HepG2 (cell line): ENCODE data around the gene UGT1A7. TPM values are rescaled to one million over a fixed set of nuclear protein-coding genes. Genes with fewer than 3 reads are reported as not detected.

Experiments used
- ATAC-seq: fragments of 200-7000 bp; cut with Tn5 transposase; 3 replicates; pipeline ENCODE4 v1.9.1; 2020; ENCODE audit warnings: mild to moderate bottlenecking, moderate library complexity
- BruUV-seq: library from RNA; stranded (reverse); fragments of 400-500 nt; replicated peaks from 2 replicates; lab custom pipeline; 2021; lab: Mats Ljungman, UMichigan
- CTCF ChIA-PET: fragments of 300-600 bp; formaldehyde crosslinking; extraction: SDS; loops from one replicate; lab custom pipeline; 2021; ENCODE audit warnings: low total read pairs, inconsistent platforms, low intra/inter-chr PET ratio; lab: Yijun Ruan, JAX
- POLR2A ChIA-PET: fragments of 350-600 bp; sonication (Branson Sonifier 250); formaldehyde crosslinking; loops from one replicate; lab custom pipeline; 2020; ENCODE audit warnings: antibody characterized with exemption, inconsistent platforms; lab: Yijun Ruan, JAX
- DNase-seq: peaks from one replicate; pipeline ENCODE4 v3.0.0-alpha.2; 2015; ENCODE audit warnings: low spot score
- FAIRE-seq: peaks from 3 replicates; lab custom pipeline; 2011; peaks lifted over from hg19 to GRCh38; lab: Jason Lieb, UNC
- H2AFZ ChIP-seq: one replicate; pipeline ENCODE4 v1.6.1; 2011; ENCODE audit warnings: low read length, inconsistent platforms
- H3K27ac ChIP-seq: fragments of 300-600 bp; 3 replicates; pipeline ENCODE4 v1.8.0; 2011; ENCODE audit warnings: mixed run types, mild to moderate bottlenecking, mixed read lengths, low read length, inconsistent platforms; ENCODE audit not compliant: insufficient read depth; ENCODE audit errors: extremely low read length
- H3K27me3 ChIP-seq, 2 experiments: fragments of 200-600 bp in 1 of 2; 2 replicates in 1 of 2; 3 replicates in 1 of 2; pipeline versions ENCODE4 v1.6.0 to v1.8.0; 2011; ENCODE audit warnings: low read length in 2 of 2, mild to moderate bottlenecking in 2 of 2, moderate library complexity in 2 of 2, inconsistent platforms in 1 of 2; ENCODE audit not compliant: insufficient read depth in 2 of 2, control insufficient read depth in 1 of 2
- H3K36me3 ChIP-seq, 2 experiments: fragments of 200-600 bp in 1 of 2; replicated peaks in 1 of 2; 2 replicates in 1 of 2; 3 replicates in 1 of 2; pipeline versions ENCODE4 v1.5.1 to v1.8.0; 2011; ENCODE audit warnings: low read length in 2 of 2, inconsistent platforms in 1 of 2; ENCODE audit not compliant: insufficient read depth in 2 of 2, control insufficient read depth in 1 of 2
- H3K4me1 ChIP-seq: 2 replicates; pipeline ENCODE4 v1.5.1; 2012; ENCODE audit warnings: low read length, inconsistent platforms; ENCODE audit not compliant: insufficient read depth
- H3K4me2 ChIP-seq: 2 replicates; pipeline ENCODE4 v1.6.0; 2011; ENCODE audit warnings: low read depth, low read length, inconsistent platforms
- H3K4me3 ChIP-seq, 3 experiments: fragments of 200-600 bp in 1 of 3; sonication (generic), shearing (Covaris generic) in 1 of 3; replicated peaks in 1 of 3; 2 replicates each; pipeline ENCODE4 v1.5.1; 2011 to 2016; ENCODE audit warnings: low read length in 3 of 3, inconsistent platforms in 2 of 3, low read depth in 2 of 3, mild to moderate bottlenecking in 2 of 3, control low read depth in 1 of 3, mixed read lengths in 1 of 3; ENCODE audit not compliant: insufficient read depth in 1 of 3
- H3K79me2 ChIP-seq: one replicate; pipeline ENCODE4 v1.6.1; 2011; ENCODE audit warnings: low read length, inconsistent platforms; ENCODE audit not compliant: insufficient read depth
- H3K9ac ChIP-seq: 2 replicates; pipeline ENCODE4 v1.6.0; 2011; ENCODE audit warnings: mild to moderate bottlenecking, low read depth, low read length, inconsistent platforms; ENCODE audit not compliant: insufficient read depth
- H3K9me3 ChIP-seq: 2 replicates; pipeline ENCODE4 v1.5.1; 2012; ENCODE audit warnings: mild to moderate bottlenecking, low read length
- H4K20me1 ChIP-seq: 2 replicates; pipeline ENCODE4 v1.6.0; 2011; ENCODE audit warnings: inconsistent platforms, mild to moderate bottlenecking, low read length, moderate library complexity; ENCODE audit not compliant: insufficient read depth
- ADNP ChIP-seq: sonication (generic); formaldehyde crosslinking; IDR thresholded peaks from 2 replicates; pipeline ENCODE4 v1.4.0; 2020; ENCODE audit warnings: missing genetic modification reagents
- CBX5 ChIP-seq: sonication (generic); formaldehyde crosslinking; IDR thresholded peaks from 2 replicates; pipeline ENCODE4 v1.4.0; 2020; ENCODE audit warnings: missing genetic modification reagents, borderline replicate concordance
- HES4 ChIP-seq: sonication (generic); formaldehyde crosslinking; IDR thresholded peaks from 2 replicates; pipeline ENCODE4 v1.9.0; 2021; ENCODE audit warnings: mild to moderate bottlenecking, missing genetic modification reagents, borderline replicate concordance
- HNF4A ChIP-seq: sonication (generic); formaldehyde crosslinking; IDR thresholded peaks from 2 replicates; pipeline ENCODE4 v1.4.0; 2020; ENCODE audit warnings: missing genetic modification reagents
- HNRNPH1 ChIP-seq: fragments of 200-400 bp; formaldehyde crosslinking; optimal IDR thresholded peaks from 2 replicates; pipeline ENCODE3; 2017; ENCODE audit warnings: mild to moderate bottlenecking, low read depth, low read length
- JDP2 ChIP-seq: sonication (generic); formaldehyde crosslinking; IDR thresholded peaks from 2 replicates; pipeline ENCODE4 v1.8.1; 2022; ENCODE audit warnings: missing genetic modification reagents, borderline replicate concordance
- NFRKB ChIP-seq: fragments of 450-650 bp; IDR thresholded peaks from 2 replicates; pipeline ENCODE4 v1.6.1; 2017
- PTBP1 ChIP-seq: fragments of 200-400 bp; formaldehyde crosslinking; IDR thresholded peaks from 2 replicates; pipeline ENCODE4 v1.6.1; 2018; ENCODE audit warnings: low read length, low read depth; ENCODE audit not compliant: poor library complexity, severe bottlenecking
- RCOR2 ChIP-seq: IDR thresholded peaks from 2 replicates; pipeline ENCODE4 v1.6.1; 2016; ENCODE audit warnings: missing biosample characterization, missing genetic modification reagents
- SATB2 ChIP-seq: sonication (generic); formaldehyde crosslinking; IDR thresholded peaks from 2 replicates; pipeline ENCODE4 v1.5.0; 2020; ENCODE audit warnings: missing genetic modification reagents
- SIX1 ChIP-seq: sonication (generic); formaldehyde crosslinking; IDR thresholded peaks from 2 replicates; pipeline ENCODE4 v1.4.0; 2020; ENCODE audit warnings: missing genetic modification reagents, borderline replicate concordance
- SOX13 ChIP-seq, 3 experiments: fragments of 450-650 bp in 1 of 3; sonication (generic) in 1 of 3; formaldehyde crosslinking in 1 of 3; IDR thresholded peaks in 2 of 3; conservative IDR thresholded peaks in 1 of 3; 2 replicates each; pipeline versions ENCODE4 v1.5.0 to v1.6.1; 2016 to 2020; ENCODE audit warnings: antibody characterized with exemption in 1 of 3, mild to moderate bottlenecking in 1 of 3, missing compliant biosample characterization in 1 of 3, missing genetic modification reagents in 1 of 3, moderate library complexity in 1 of 3
- SP5 ChIP-seq: IDR thresholded peaks from 2 replicates; pipeline ENCODE4 v1.6.1; 2016; ENCODE audit warnings: low read depth, borderline replicate concordance
- STAT5B ChIP-seq: sonication (generic); formaldehyde crosslinking; IDR thresholded peaks from 2 replicates; pipeline ENCODE4 v1.4.0; 2020; ENCODE audit warnings: missing genetic modification reagents
- ZBTB20 ChIP-seq: sonication (generic); formaldehyde crosslinking; IDR thresholded peaks from 2 replicates; pipeline ENCODE4 v1.8.1; 2023; ENCODE audit warnings: missing genetic modification reagents, low read depth, mild to moderate bottlenecking, borderline replicate concordance
- ZC3H13 ChIP-seq: sonication (generic); formaldehyde crosslinking; IDR thresholded peaks from 2 replicates; pipeline ENCODE4 v1.8.1; 2023; ENCODE audit warnings: mild to moderate bottlenecking, missing genetic modification reagents, moderate library complexity
- ZNF709 ChIP-seq: sonication (generic); formaldehyde crosslinking; IDR thresholded peaks from 2 replicates; pipeline ENCODE4 v1.5.0; 2020; ENCODE audit warnings: mild to moderate bottlenecking, missing genetic modification reagents
- ZNF816 ChIP-seq: sonication (generic); formaldehyde crosslinking; IDR thresholded peaks from 2 replicates; pipeline ENCODE4 v1.8.0; 2022; ENCODE audit warnings: missing genetic modification reagents, mild to moderate bottlenecking, borderline replicate concordance
- ZNF891 ChIP-seq: sonication (generic); formaldehyde crosslinking; IDR thresholded peaks from 2 replicates; pipeline ENCODE4 v1.5.0; 2020; ENCODE audit warnings: mild to moderate bottlenecking, missing genetic modification reagents
- ZSCAN30 ChIP-seq: sonication (generic); formaldehyde crosslinking; IDR thresholded peaks from 2 replicates; pipeline ENCODE4 v1.5.0; 2020; ENCODE audit warnings: mild to moderate bottlenecking, missing genetic modification reagents
- WGBS: methylation state at CpG from one replicate; pipeline ENCODE4 v1.1.6; 2017; ENCODE audit warnings: low lambda C conversion rate; 5-methylcytosine and 5-hydroxymethylcytosine counted together
- in situ Hi-C: cut with HindIII; loops from 2 replicates; pipeline ENCODE4 v1.10.0; 2017; ENCODE audit warnings: low pct_unique_long_range_greater_than_20kb; ENCODE audit not compliant: extremely low pct_ligation_motif_present
- intact Hi-C: fragments of 100-400 bp; cut with micrococcal nuclease; formaldehyde crosslinking; loops from one replicate; pipeline ENCODE4 v1.10.0; 2022; ENCODE audit not compliant: unreplicated experiment
- polyA plus RNA-seq, 8 experiments: library from polyadenylated mRNA; depleted of rRNA in 3 of 8; stranded (reverse) in 7 of 8; unstranded in 1 of 8; fragments of >200 nt; fragmentation: Illumina TruSeq in 4 of 8; extraction: Trizol in 4 of 8; gene quantifications; 2 replicates each; pipeline versions ENCODE4 v1.2.1 to v1.2.3, GENCODE V29; 2011 to 2016; ENCODE audit warnings: low read depth in 4 of 8, missing spikeins in 1 of 8, mixed read lengths in 1 of 8; ENCODE audit not compliant: insufficient read depth in 1 of 8
- total RNA-seq, 5 experiments: library from RNA; depleted of rRNA; stranded (reverse); fragments of >200 nt; fragmentation: Illumina TruSeq; extraction: Trizol; gene quantifications; 2 replicates each; pipeline ENCODE4 v1.2.3, GENCODE V29; 2016; ENCODE audit warnings: low read depth in 1 of 5
- TF ChIP-seq, protein P1 (sequence below): sonication (generic); formaldehyde crosslinking; IDR thresholded peaks from 2 replicates; pipeline ENCODE4 v1.8.0; 2022; ENCODE audit warnings: low read depth, missing genetic modification reagents

UGT1A7 gene
- total and polyA plus RNA-seq, 2 of the 13 experiments (the other 11 are each of a cell fraction or from before 2014, with no cell fraction given), result not detected

DNA sequence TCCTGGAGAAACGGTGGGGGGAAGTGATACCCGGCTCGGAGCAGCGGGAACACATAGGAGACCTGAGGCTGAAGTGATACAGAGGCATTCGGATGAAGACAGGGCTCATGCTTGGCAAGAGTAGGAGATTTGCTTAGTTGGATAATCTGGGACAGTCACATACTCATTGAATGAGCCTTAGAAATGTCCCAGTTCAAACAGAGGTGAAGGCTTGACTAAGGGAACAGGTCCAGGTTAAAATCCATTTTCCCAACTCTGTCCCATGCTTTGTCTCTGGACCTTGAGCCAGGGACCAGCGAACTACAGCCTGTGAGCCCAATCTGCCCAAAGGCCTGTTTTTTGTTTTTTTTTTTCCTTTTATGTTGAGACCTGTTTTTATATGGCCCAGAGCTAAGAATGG is 12.3 kb downstream of the UGT1A7 start:
- peak; percentile 40; the same call in 2 of the 3 replicates for ATAC-seq
- intact Hi-C loops, result no loop called here
- no peak overlapping the region for H3K4me3 ChIP-seq
- 77% methylated on average over 6 of the region's 6 CpGs for WGBS
- H3K79me2 ChIP-seq, result no peaks in the 10 kb centered on the region
- H3K9me3 ChIP-seq, result no peaks in the 10 kb centered on the region
- CTCF ChIA-PET, result no interaction called here
- H3K4me1 ChIP-seq, result peaks cover 16% of the 10 kb centered on the region
- FAIRE-seq, result no peak
- no peaks in the 10 kb centered on the region for H4K20me1 ChIP-seq
- 0 out of 2 replicates have a peak, but pooled peaks have one; percentile 20 for TF ChIP-seq CBX5
- TF ChIP-seq HNRNPH1, result no peak
- TF ChIP-seq, all 625 proteins: peak for 1
- no peaks in the 10 kb centered on the region for H3K36me3 ChIP-seq
- POLR2A ChIA-PET, result no interaction called here
- BruUV-seq, result no TSS peak
- H3K4me2 ChIP-seq, result no peak overlapping the region
- DNase-seq, result no peak
- no peak overlapping the region for H3K27ac ChIP-seq
- H3K9ac ChIP-seq, result no peak overlapping the region
- in situ Hi-C loops, result no loop called here
- H3K27me3 ChIP-seq, result no peaks in the 10 kb centered on the region
- H2AFZ ChIP-seq, result no peak overlapping the region

DNA sequence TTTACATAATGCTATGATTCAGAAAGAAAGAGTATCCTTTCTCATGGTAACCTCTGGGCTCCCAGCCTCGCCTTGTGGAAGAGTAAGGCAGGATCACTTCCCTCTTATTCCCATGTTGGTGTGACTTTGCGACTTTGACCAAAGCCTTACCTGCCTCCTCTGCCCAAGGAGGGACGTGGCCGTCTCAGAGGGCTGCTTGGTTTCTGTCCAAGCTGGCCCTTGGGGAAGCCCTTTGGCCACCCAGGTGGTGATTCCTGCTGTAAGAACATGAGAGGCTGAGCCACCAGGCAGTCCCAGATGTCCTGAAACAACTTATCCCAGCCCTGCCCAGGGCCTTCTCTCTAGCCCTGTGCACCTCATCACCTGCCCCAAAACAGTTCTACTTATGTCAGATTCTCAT is 17.0 kb downstream of the UGT1A7 start:
- in situ Hi-C loops, result no loop called here
- Histone ChIP-seq H3K27ac (no peak overlapping the region), H3K79me2 (no peaks in the 10 kb centered on the region), H2AFZ (no peak overlapping the region), H3K4me3 (no peak overlapping the region), H3K9ac (no peak overlapping the region), H3K9me3 (no peaks in the 10 kb centered on the region), H3K4me1 (peaks cover 15% of the 10 kb centered on the region), H3K27me3 (no peaks in the 10 kb centered on the region), H3K4me2 (no peak overlapping the region), H4K20me1 (no peaks in the 10 kb centered on the region), H3K36me3 (no peaks in the 10 kb centered on the region)
- DNase-seq (no peak), FAIRE-seq (no peak), ATAC-seq (no peak)
- TF ChIP-seq RCOR2 (CRISPR knock-in tag) (no peak), ZBTB20 (CRISPR knock-in tag) (no peak), ZNF816 (CRISPR knock-in tag) (no peak), SOX13 (IDR thresholded peaks at IDR 0.05) (no peak), SOX13 (CRISPR knock-in tag; conservative IDR thresholded peaks at IDR 0.05 in 1 of 2, IDR thresholded peaks at IDR 0.05 in 1 of 2) (no peak), SP5 (CRISPR knock-in tag) (no peak), ZNF891 (CRISPR knock-in tag) (no peak), ZNF709 (CRISPR knock-in tag) (no peak), ADNP (CRISPR knock-in tag) (no peak), ZC3H13 (CRISPR knock-in tag) (no peak), STAT5B (CRISPR knock-in tag) (no peak), HES4 (CRISPR knock-in tag) (no peak), SIX1 (CRISPR knock-in tag) (no peak), HNF4A (no peak), PTBP1 (no peak), SATB2 (no peak), NFRKB (no peak), JDP2 (CRISPR knock-in tag) (no peak), ZSCAN30 (CRISPR knock-in tag) (no peak)
- TF ChIP-seq, protein P1, sequence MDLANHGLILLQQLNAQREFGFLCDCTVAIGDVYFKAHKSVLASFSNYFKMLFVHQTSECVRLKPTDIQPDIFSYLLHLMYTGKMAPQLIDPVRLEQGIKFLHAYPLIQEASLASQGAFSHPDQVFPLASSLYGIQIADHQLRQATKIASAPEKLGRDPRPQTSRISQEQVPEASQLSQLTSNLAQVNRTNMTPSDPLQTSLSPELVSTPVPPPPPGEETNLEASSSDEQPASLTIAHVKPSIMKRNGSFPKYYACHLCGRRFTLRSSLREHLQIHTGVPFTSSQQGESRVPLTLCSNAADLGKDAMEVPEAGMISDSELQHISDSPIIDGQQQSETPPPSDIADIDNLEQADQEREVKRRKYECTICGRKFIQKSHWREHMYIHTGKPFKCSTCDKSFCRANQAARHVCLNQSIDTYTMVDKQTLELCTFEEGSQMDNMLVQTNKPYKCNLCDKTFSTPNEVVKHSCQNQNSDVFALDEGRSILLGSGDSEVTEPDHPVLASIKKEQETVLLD (CRISPR knock-in tag), result no peak
- intact Hi-C loops, result no loop called here
- CTCF ChIA-PET, result no interaction called here
- no TSS peak for BruUV-seq
- 75% methylated on average over 4 of the region's 4 CpGs for WGBS
- POLR2A ChIA-PET, result no interaction called here
